ENCODE results near the gene NR3C1. TPM values are rescaled to one million over a fixed set of nuclear protein-coding genes. Genes with fewer than 3 reads are reported as not detected.

NR3C1 gene
- total and polyA plus RNA-seq, 4 donors: 27.5 to 79.7 (median 58.0) TPM

DNA sequence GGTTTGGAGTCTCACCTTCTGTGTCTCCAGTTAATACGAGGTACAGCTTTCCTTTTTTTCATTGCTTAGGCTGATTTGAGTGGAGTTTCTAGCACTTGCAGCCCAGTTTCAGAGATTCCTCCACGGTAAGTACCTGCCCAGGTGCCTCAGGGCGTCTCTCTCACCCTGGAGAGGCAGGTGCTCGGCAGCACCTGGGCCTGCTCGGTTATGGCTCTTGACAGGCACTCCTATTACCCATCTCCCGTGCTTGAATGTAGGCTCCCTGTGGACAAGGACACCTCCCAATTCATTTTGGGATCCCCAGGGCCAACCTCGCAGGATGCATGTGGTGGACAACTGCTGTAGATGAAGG is 144.3 kb downstream of the NR3C1 start:
- H3K9me3 ChIP-seq (ENCODE audit: control insufficient read depth, insufficient read depth, low read length): no peaks in the 10 kb centered on the region
- DNase-seq (ENCODE audit: low read depth in 4 of 6, low spot score in 6 of 6): no peak
- H3K27ac ChIP-seq (ENCODE audit: low read depth, low read length): no peak overlapping the region
- no peak overlapping the region for H3K4me3 ChIP-seq (ENCODE audit: low read depth, low read length)
- no peaks in the 10 kb centered on the region for H3K27me3 ChIP-seq (ENCODE audit: control insufficient read depth, insufficient read depth, low read length)
- H3K4me1 ChIP-seq (ENCODE audit: control insufficient read depth, insufficient read depth, low read length): no peaks in the 10 kb centered on the region
- H3K36me3 ChIP-seq (ENCODE audit: control insufficient read depth, insufficient read depth, low read length): no peaks in the 10 kb centered on the region
- 95% methylated on average over 6 of the region's 7 CpGs for WGBS (ENCODE audit: insufficient coverage)

DNA sequence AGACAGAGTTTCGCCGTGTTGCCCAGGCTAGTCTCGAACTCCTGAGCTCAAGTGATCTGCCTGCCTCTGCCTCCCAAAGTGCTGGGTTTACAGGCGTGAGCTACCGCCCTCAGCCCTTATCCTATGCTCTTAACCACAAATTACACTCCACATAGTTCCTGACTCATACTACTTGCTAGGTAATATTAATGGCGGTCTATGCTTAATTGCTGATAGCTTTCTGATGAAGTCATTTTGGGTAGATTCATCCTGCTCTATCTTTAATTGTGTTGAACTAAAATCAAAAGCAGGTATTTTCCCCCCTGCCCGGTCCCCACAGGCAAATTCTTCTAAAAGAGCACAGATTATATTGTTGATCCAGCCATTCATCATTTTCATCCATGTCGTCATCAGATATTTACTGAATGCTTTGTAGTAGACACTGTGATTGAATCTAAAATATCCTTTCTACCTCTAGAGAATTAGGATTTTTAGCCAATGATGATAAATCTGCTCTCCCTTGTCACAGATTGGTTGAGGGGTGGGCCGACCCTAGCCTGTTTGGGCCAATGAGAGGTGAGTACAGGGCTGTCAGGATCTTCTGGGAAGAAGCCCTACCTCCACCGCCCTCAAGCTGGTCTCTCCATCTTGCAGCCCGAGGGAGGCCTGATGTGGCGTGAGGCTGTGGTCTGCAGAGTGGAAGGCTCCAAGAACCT is 144.8 kb downstream of the NR3C1 start:
- H3K27me3 ChIP-seq (ENCODE audit: control insufficient read depth, insufficient read depth, low read length): no peaks in the 10 kb centered on the region
- DNase-seq (ENCODE audit: low read depth in 4 of 6, low spot score in 6 of 6): no peak
- 95% methylated on average over 6 of the region's 12 CpGs for WGBS (ENCODE audit: insufficient coverage)

DNA sequence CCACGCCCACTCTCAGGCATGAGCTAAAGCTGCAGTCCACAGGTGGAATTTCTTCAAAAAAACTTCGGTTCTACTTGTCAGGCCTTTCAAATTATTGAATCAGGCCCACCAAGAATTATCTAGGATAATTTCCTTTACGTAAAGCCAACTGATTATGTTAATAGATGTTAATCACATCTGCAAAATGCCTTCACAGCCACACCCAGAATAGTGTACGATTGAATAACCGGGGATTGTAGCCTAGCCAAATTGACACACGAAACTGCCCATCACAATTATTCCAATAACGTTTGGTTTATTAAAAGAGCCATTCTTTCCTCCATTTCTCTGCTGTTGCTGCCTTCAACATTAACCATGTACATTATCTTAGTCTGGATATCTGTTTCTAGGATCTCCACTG is 148.7 kb downstream of the NR3C1 start:
- H3K27me3 ChIP-seq (ENCODE audit: control insufficient read depth, insufficient read depth, low read length): no peaks in the 10 kb centered on the region
- H3K4me1 ChIP-seq (ENCODE audit: control insufficient read depth, insufficient read depth, low read length): no peaks in the 10 kb centered on the region
- no peak overlapping the region for H3K4me3 ChIP-seq (ENCODE audit: low read depth, low read length)
- H3K9me3 ChIP-seq (ENCODE audit: control insufficient read depth, insufficient read depth, low read length): no peaks in the 10 kb centered on the region
- DNase-seq (ENCODE audit: low read depth in 4 of 6, low spot score in 6 of 6): no peak
- H3K27ac ChIP-seq (ENCODE audit: low read depth, low read length): no peak overlapping the region
- no peaks in the 10 kb centered on the region for H3K36me3 ChIP-seq (ENCODE audit: control insufficient read depth, insufficient read depth, low read length)
- 85% methylated on average over 5 of the region's 7 CpGs for WGBS (ENCODE audit: insufficient coverage)

More for the DNA sequence above, 144.8 kb downstream of the NR3C1 start:
- Histone ChIP-seq H3K4me1 (ENCODE audit: control insufficient read depth, insufficient read depth, low read length) (no peaks in the 10 kb centered on the region), H3K27ac (ENCODE audit: low read depth, low read length) (no peak overlapping the region), H3K36me3 (ENCODE audit: control insufficient read depth, insufficient read depth, low read length) (no peaks in the 10 kb centered on the region), H3K9me3 (ENCODE audit: control insufficient read depth, insufficient read depth, low read length) (no peaks in the 10 kb centered on the region), H3K4me3 (ENCODE audit: low read depth, low read length) (no peak overlapping the region)

DNA sequence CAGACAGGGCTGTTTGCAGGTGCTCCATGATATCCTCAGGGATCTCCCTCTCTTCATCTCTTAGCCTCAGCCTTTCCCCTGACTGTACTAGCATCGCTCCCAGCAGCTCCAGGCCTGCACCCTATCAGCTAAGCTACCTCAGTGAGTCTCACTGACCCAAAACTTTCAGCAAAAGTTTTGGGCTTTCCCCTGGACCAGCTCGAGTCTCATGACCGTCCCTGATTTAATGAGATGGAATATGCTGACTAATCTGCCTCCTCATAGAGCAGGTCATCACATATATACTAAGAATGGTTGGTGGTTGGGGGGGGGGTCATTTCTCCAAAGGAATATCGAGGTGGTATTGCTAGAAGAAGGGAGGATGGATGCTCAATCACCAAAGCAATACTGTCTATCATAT is 151.5 kb downstream of the NR3C1 start:
- 100% methylated on average over 1 of the region's 4 CpGs for WGBS (ENCODE audit: insufficient coverage)
- no peak for DNase-seq (ENCODE audit: low read depth in 4 of 6, low spot score in 6 of 6)

DNA sequence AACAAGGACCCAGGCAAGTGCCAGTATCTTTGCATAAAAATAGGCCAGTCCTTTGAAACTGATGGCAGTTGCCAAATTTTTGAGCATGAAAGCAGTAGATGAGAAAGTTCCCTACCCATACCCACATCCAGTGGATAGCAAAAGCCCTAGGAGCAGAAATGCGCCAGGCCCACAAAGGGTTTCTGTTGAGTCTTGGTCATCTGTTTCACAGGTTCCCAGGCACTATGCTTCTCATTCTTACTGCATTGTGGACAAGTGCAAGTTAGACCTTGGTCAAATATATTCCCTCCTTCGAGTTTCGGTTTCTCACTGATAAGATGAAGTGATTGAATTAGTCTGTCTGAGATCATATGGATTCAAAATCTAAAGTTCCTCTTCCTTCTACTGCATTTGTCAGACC is 152.3 kb downstream of the NR3C1 start:
- Histone ChIP-seq H3K9me3 (ENCODE audit: control insufficient read depth, insufficient read depth, low read length) (no peaks in the 10 kb centered on the region), H3K27ac (ENCODE audit: low read depth, low read length) (no peak overlapping the region), H3K4me1 (ENCODE audit: control insufficient read depth, insufficient read depth, low read length) (no peaks in the 10 kb centered on the region), H3K4me3 (ENCODE audit: low read depth, low read length) (no peak overlapping the region), H3K36me3 (ENCODE audit: control insufficient read depth, insufficient read depth, low read length) (no peaks in the 10 kb centered on the region), H3K27me3 (ENCODE audit: control insufficient read depth, insufficient read depth, low read length) (no peaks in the 10 kb centered on the region)
- 93% methylated on average over 1 of the region's 3 CpGs for WGBS (ENCODE audit: insufficient coverage)
- no peak for DNase-seq (ENCODE audit: low read depth in 4 of 6, low spot score in 6 of 6)

More for the DNA sequence above, 151.5 kb downstream of the NR3C1 start:
- Histone ChIP-seq H3K36me3 (ENCODE audit: control insufficient read depth, insufficient read depth, low read length) (no peaks in the 10 kb centered on the region), H3K27me3 (ENCODE audit: control insufficient read depth, insufficient read depth, low read length) (no peaks in the 10 kb centered on the region), H3K27ac (ENCODE audit: low read depth, low read length) (no peak overlapping the region), H3K4me3 (ENCODE audit: low read depth, low read length) (no peak overlapping the region), H3K4me1 (ENCODE audit: control insufficient read depth, insufficient read depth, low read length) (no peaks in the 10 kb centered on the region), H3K9me3 (ENCODE audit: control insufficient read depth, insufficient read depth, low read length) (no peaks in the 10 kb centered on the region)

DNA sequence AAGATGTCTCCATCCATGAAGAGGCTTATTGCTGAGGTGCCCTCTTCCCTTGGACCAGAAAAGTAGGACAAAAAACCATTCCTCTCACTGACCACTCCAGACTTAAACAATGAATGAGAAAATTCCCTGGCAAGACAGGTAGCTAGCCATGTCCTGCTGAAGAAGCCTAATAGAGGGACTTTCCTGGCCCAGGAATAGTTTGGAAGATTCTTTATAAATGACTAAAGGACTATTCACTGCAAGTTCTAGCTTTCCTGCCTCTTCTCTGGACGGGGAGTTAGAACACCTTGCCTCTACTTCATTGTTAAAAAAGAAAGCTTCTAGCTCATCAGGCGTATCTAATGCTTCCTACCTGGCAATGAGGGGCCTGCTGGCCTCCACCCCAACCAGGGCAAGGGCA is 153.6 kb downstream of the NR3C1 start:
- Histone ChIP-seq H3K36me3 (ENCODE audit: control insufficient read depth, insufficient read depth, low read length) (no peaks in the 10 kb centered on the region), H3K4me1 (ENCODE audit: control insufficient read depth, insufficient read depth, low read length) (no peaks in the 10 kb centered on the region), H3K27ac (ENCODE audit: low read depth, low read length) (no peak overlapping the region), H3K9me3 (ENCODE audit: control insufficient read depth, insufficient read depth, low read length) (peaks cover 2% of the 10 kb centered on the region), H3K4me3 (ENCODE audit: low read depth, low read length) (no peak overlapping the region), H3K27me3 (ENCODE audit: control insufficient read depth, insufficient read depth, low read length) (no peaks in the 10 kb centered on the region)
- WGBS (ENCODE audit: insufficient coverage): no CpG with 5 or more reads among the region's 2 CpGs
- DNase-seq (ENCODE audit: low read depth in 4 of 6, low spot score in 6 of 6): no peak

DNA sequence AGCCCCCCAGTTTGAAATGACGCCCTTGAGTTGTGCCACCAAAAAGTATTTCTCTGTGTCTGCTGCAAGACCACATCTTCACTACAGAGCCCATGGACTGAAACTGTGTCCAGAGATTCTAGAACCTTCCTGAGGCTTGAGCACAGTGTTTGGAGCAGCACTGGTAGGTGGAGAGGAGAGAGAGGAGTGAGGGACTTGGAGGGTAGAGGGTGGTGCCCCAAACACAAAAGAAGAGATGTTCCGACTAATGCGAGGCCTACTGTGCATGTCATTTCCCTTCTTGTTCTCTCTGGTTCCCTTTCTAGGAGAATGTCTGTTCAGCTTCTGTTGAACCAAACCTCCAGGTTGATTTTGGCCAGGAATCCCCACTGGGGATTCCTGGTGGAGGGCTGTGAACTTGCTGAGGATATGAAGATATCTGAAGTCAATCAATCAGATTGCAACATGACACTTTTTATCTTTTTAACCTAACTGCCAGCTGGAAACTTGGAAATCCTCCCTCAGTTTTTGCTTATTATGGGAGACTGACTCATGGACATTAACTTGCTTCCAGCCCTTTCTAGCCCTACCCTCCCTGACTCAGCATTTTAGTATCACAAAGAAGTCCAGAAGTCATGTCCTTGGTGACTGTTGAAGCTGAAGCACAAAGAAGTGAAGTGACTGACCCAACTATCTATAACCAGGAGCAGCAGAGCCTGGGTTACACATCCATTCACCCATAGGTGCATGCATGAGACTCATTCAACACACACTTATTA is 154.5 kb downstream of the NR3C1 start:
- Histone ChIP-seq H3K4me1 (ENCODE audit: control insufficient read depth, insufficient read depth, low read length) (no peaks in the 10 kb centered on the region), H3K9me3 (ENCODE audit: control insufficient read depth, insufficient read depth, low read length) (peaks cover 2% of the 10 kb centered on the region), H3K4me3 (ENCODE audit: low read depth, low read length) (no peak overlapping the region), H3K27me3 (ENCODE audit: control insufficient read depth, insufficient read depth, low read length) (no peaks in the 10 kb centered on the region), H3K36me3 (ENCODE audit: control insufficient read depth, insufficient read depth, low read length) (no peaks in the 10 kb centered on the region), H3K27ac (ENCODE audit: low read depth, low read length) (no peak overlapping the region)
- WGBS (ENCODE audit: insufficient coverage): 93% methylated on average over 2 of the region's 3 CpGs
- no peak for DNase-seq (ENCODE audit: low read depth in 4 of 6, low spot score in 6 of 6)

DNA sequence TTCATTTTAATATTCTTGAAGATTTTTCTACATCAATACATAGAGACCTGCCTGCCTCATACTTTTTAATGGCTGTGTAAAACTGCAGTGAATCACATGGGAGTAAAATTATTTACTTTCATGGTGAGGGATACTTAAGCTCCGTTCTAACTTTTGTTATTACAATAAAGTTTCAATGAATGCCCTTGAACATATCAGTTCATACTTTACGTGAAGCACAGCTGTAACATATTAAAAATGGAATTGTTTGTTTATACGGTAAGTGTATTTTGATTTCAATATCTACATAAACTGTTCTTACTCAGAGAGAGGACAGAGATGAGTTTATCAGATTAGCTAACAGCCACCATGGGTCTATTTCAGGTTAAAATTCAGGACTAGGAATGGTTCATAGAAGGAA is 155.1 kb downstream of the NR3C1 start:
- no peak for DNase-seq (ENCODE audit: low read depth in 4 of 6, low spot score in 6 of 6)
- Histone ChIP-seq H3K27me3 (ENCODE audit: control insufficient read depth, insufficient read depth, low read length) (no peaks in the 10 kb centered on the region), H3K9me3 (ENCODE audit: control insufficient read depth, insufficient read depth, low read length) (peaks cover 2% of the 10 kb centered on the region), H3K27ac (ENCODE audit: low read depth, low read length) (no peak overlapping the region), H3K36me3 (ENCODE audit: control insufficient read depth, insufficient read depth, low read length) (no peaks in the 10 kb centered on the region), H3K4me3 (ENCODE audit: low read depth, low read length) (no peak overlapping the region), H3K4me1 (ENCODE audit: control insufficient read depth, insufficient read depth, low read length) (no peaks in the 10 kb centered on the region)
- no CpG with 5 or more reads among the region's 3 CpGs for WGBS (ENCODE audit: insufficient coverage)

DNA sequence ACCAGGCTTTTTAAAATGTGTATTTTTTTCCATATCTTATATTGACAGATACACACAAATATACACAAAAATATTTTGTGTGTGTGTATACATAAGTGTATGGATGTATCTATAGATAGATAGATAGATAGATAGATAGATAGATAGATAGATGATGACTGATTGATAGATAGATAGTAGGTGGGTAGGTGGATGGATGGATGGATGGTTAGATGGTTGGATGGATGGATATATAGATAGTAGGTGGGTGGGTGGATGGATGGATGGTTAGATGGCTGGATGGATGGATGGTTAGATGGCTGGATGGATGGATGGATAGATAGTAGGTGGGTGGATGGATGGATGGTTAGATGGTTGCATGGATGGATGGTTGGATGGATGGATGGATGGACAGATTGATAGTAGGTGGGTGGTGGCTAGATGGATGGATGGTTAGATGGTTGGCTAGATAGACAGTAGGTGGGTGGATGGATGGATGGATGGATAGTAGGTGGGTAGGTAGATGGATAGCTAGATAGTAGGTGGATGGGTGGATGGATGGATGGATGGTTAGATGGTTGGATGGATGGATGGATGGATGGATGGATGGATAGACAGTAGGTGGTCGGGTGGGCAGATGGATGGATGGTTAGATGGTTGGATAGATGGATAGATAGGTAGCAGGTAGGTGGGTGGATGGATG is 156.2 kb downstream of the NR3C1 start:
- no peak overlapping the region for H3K4me3 ChIP-seq (ENCODE audit: low read depth, low read length)
- DNase-seq (ENCODE audit: low read depth in 4 of 6, low spot score in 6 of 6): no peak
- peaks cover 2% of the 10 kb centered on the region for H3K9me3 ChIP-seq (ENCODE audit: control insufficient read depth, insufficient read depth, low read length)
- WGBS (ENCODE audit: insufficient coverage): 100% methylated on average over 1 of the region's 1 CpG
- no peaks in the 10 kb centered on the region for H3K27me3 ChIP-seq (ENCODE audit: control insufficient read depth, insufficient read depth, low read length)
- H3K27ac ChIP-seq (ENCODE audit: low read depth, low read length): no peak overlapping the region
- H3K36me3 ChIP-seq (ENCODE audit: control insufficient read depth, insufficient read depth, low read length): no peaks in the 10 kb centered on the region
- no peaks in the 10 kb centered on the region for H3K4me1 ChIP-seq (ENCODE audit: control insufficient read depth, insufficient read depth, low read length)
